A549 (cell line): Measurements from ENCODE around the gene PRSS2.

ENCODE experiments used
- CHD4 ChIP-seq: fragments of 200-600 bp; sonication (generic); IDR thresholded peaks from 2 replicates; pipeline ENCODE4 v1.6.1; 2016; ENCODE audit warnings: antibody characterized with exemption, mild to moderate bottlenecking, borderline replicate concordance
- EP300 ChIP-seq, 2 experiments: fragments of >200 bp; sonication (Bioruptor Twin); formaldehyde crosslinking; IDR thresholded peaks; 2 replicates in 1 of 2; 3 replicates in 1 of 2; pipeline ENCODE4 v1.6.1; 2016 to 2017
- POLR2A ChIP-seq: IDR thresholded peaks from 2 replicates; pipeline ENCODE4 v1.6.1; 2012; ENCODE audit warnings: mild to moderate bottlenecking, low read length
- RCOR1 ChIP-seq: fragments of 150-350 bp; IDR thresholded peaks from 2 replicates; pipeline ENCODE4 v1.6.1; 2014; ENCODE audit warnings: antibody characterized with exemption, low read length, low read depth
- ZFP36 ChIP-seq: fragments of 450-650 bp; IDR thresholded peaks from 2 replicates; pipeline ENCODE4 v1.6.1; 2014; ENCODE audit warnings: borderline replicate concordance; ENCODE audit not compliant: partially characterized antibody
- TF ChIP-seq, protein P1 (sequence below): fragments of >200 bp; sonication (Bioruptor Twin); formaldehyde crosslinking; IDR thresholded peaks from 3 replicates; pipeline ENCODE4 v1.5.1; 2016

GRCh38 chr7:142784716-142785115, 13.9 kb downstream of the PRSS2 start:
- TF ChIP-seq, protein P1, sequence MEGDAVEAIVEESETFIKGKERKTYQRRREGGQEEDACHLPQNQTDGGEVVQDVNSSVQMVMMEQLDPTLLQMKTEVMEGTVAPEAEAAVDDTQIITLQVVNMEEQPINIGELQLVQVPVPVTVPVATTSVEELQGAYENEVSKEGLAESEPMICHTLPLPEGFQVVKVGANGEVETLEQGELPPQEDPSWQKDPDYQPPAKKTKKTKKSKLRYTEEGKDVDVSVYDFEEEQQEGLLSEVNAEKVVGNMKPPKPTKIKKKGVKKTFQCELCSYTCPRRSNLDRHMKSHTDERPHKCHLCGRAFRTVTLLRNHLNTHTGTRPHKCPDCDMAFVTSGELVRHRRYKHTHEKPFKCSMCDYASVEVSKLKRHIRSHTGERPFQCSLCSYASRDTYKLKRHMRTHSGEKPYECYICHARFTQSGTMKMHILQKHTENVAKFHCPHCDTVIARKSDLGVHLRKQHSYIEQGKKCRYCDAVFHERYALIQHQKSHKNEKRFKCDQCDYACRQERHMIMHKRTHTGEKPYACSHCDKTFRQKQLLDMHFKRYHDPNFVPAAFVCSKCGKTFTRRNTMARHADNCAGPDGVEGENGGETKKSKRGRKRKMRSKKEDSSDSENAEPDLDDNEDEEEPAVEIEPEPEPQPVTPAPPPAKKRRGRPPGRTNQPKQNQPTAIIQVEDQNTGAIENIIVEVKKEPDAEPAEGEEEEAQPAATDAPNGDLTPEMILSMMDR, result no peak
- no peak for TF ChIP-seq EP300 (IDR thresholded peaks at IDR 0.05)
- no peak for TF ChIP-seq ZFP36
- TF ChIP-seq CHD4, result no peak
- TF ChIP-seq POLR2A, result no peak
- no peak for TF ChIP-seq RCOR1
